Uterus (tissue), 2 donors: ENCODE data around the gene RGS10.

Source experiments
- POLR2A ChIP-seq, 2 donors: fragments of 450-650 bp; IDR thresholded peaks; one replicate each; pipeline ENCODE4 v1.6.1; 2016; ENCODE audit warnings: antibody characterized with exemption in 2 of 2, mild to moderate bottlenecking in 1 of 2, moderate library complexity in 1 of 2
- TF ChIP-seq, protein P1 (sequence below), 4 experiments: fragments of 200-600 bp in 2 of 4; fragments of 450-650 bp in 2 of 4; sonication (generic) in 2 of 4; IDR thresholded peaks; one replicate each; pipeline ENCODE4 v1.5.1; 2016 to 2019; ENCODE audit warnings: antibody characterized with exemption in 4 of 4, mild to moderate bottlenecking in 2 of 4, moderate library complexity in 1 of 4

DNA sequence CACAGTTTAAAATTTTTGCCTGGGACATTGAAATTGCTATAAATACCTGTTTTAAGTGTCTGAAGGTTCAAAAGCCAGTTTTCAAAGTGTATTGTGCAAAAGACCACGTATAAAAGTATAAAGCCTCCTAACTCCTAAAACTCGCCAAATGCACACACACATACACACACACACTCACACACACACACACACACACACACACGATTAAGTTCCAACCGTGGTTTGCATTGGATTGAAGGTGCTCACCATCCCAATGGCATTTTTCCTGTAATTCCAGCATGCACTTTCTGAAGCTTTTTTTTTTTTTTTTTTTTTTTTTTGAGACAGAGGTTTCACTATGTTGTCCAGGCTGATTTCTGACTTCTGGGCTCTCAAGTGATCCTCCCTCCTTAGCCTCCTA is 2.8 kb upstream of the RGS10 start:
- TF ChIP-seq POLR2A (IDR thresholded peaks at IDR 0.05): no peak
- TF ChIP-seq, protein P1, sequence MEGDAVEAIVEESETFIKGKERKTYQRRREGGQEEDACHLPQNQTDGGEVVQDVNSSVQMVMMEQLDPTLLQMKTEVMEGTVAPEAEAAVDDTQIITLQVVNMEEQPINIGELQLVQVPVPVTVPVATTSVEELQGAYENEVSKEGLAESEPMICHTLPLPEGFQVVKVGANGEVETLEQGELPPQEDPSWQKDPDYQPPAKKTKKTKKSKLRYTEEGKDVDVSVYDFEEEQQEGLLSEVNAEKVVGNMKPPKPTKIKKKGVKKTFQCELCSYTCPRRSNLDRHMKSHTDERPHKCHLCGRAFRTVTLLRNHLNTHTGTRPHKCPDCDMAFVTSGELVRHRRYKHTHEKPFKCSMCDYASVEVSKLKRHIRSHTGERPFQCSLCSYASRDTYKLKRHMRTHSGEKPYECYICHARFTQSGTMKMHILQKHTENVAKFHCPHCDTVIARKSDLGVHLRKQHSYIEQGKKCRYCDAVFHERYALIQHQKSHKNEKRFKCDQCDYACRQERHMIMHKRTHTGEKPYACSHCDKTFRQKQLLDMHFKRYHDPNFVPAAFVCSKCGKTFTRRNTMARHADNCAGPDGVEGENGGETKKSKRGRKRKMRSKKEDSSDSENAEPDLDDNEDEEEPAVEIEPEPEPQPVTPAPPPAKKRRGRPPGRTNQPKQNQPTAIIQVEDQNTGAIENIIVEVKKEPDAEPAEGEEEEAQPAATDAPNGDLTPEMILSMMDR (IDR thresholded peaks at IDR 0.05): no peak
